Measurements from ENCODE around the gene DGKG. TPM values are rescaled to one million over a fixed set of nuclear protein-coding genes. Genes with fewer than 3 reads are reported as not detected.

DGKG gene
- total and polyA plus RNA-seq, 4 donors: 0.84 to 7.8 (median 1.7) TPM

DNA sequence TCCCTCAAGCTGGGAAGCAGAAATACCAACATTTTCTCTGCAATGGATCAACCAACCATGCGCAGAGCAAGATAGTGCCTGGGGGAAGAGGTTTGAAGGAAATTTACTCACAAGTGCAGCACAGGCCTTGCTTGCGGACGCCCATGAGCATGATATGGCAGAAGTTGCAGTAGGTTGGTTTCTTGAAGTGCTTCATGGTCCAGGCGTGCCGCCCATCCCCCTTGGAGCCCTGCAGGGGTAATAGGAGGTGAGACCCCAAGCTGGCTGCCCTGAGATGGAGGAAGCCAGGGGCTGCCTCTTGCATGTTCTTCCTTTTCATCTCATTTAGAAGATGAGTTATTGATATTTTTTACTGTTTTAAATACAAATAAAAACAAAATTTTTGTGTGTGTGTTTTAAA, 86.6 kb downstream of the DGKG start:
- 96% methylated on average over 5 of the region's 5 CpGs for WGBS
- Histone ChIP-seq H3K9ac (ENCODE audit: low read depth in 1 of 2, low read length in 2 of 2) (no peak overlapping the region), H3K4me3 (ENCODE audit: low read depth in 1 of 3, low read length in 3 of 3) (no peak overlapping the region), H3K9me3 (ENCODE audit: control insufficient read depth in 4 of 4, low read length in 3 of 4) (no peaks in the 10 kb centered on the region), H3K27me3 (ENCODE audit: control insufficient read depth in 4 of 4, insufficient read depth in 4 of 4, low read length in 3 of 4) (peaks cover 0 to 6% (median 0%) of the 10 kb centered on the region in 4 donors), H3K27ac (ENCODE audit: low read depth in 1 of 2, low read length in 2 of 2) (no peak overlapping the region), H3K4me1 (ENCODE audit: control insufficient read depth in 4 of 4, insufficient read depth in 4 of 4, low read length in 3 of 4) (no peaks in the 10 kb centered on the region), H3K36me3 (ENCODE audit: control insufficient read depth in 4 of 4, insufficient read depth in 3 of 4, low read depth in 1 of 4, low read length in 3 of 4) (no peaks in the 10 kb centered on the region)
- DNase-seq (ENCODE audit: low spot score): no peak
- no peak for TF ChIP-seq JUND (IDR thresholded peaks at IDR 0.05)

DNA sequence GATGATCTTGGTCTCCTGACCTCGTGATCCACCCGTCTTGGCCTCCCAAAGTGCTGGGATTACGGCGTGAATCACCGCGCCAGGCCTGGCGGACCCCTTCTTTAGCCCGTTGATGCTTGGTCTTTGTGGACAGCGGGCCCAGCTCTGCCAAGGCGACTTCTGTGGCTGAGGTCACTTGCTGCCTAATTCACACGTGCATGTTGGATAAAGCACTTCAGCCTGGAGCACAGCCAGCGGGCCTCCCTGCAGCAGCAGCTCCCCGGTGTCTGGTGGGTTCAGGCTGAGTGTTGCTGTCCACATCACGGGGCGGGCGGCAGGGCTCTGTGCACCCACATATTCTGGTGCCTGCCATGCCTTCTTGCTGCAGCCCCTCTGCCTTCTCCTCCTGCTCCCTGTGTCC, 88.4 kb downstream of the DGKG start:
- no peak for DNase-seq (ENCODE audit: low spot score)
- no peaks in the 10 kb centered on the region for H3K9me3 ChIP-seq (ENCODE audit: control insufficient read depth in 4 of 4, low read length in 3 of 4)
- H3K27me3 ChIP-seq (ENCODE audit: control insufficient read depth in 4 of 4, insufficient read depth in 4 of 4, low read length in 3 of 4): peaks cover 0 to 2% (median 0%) of the 10 kb centered on the region in 4 donors
- no peaks in the 10 kb centered on the region for H3K36me3 ChIP-seq (ENCODE audit: control insufficient read depth in 4 of 4, insufficient read depth in 3 of 4, low read depth in 1 of 4, low read length in 3 of 4)
- TF ChIP-seq FOXA2 (IDR thresholded peaks at IDR 0.05) (no peak), NR2F2 (IDR thresholded peaks at IDR 0.05) (no peak), SP1 (IDR thresholded peaks at IDR 0.05) (no peak), FOXA1 (IDR thresholded peaks at IDR 0.05) (no peak), JUND (IDR thresholded peaks at IDR 0.05) (no peak), GABPA (IDR thresholded peaks at IDR 0.05 in 1 of 2, conservative IDR thresholded peaks at IDR 0.05 in 1 of 2) (no peak), RAD21 (IDR thresholded peaks at IDR 0.05) (no peak), EGR1 (IDR thresholded peaks at IDR 0.05; ENCODE audit: low read depth in 2 of 2) (no peak)
- TF ChIP-seq, protein P1, sequence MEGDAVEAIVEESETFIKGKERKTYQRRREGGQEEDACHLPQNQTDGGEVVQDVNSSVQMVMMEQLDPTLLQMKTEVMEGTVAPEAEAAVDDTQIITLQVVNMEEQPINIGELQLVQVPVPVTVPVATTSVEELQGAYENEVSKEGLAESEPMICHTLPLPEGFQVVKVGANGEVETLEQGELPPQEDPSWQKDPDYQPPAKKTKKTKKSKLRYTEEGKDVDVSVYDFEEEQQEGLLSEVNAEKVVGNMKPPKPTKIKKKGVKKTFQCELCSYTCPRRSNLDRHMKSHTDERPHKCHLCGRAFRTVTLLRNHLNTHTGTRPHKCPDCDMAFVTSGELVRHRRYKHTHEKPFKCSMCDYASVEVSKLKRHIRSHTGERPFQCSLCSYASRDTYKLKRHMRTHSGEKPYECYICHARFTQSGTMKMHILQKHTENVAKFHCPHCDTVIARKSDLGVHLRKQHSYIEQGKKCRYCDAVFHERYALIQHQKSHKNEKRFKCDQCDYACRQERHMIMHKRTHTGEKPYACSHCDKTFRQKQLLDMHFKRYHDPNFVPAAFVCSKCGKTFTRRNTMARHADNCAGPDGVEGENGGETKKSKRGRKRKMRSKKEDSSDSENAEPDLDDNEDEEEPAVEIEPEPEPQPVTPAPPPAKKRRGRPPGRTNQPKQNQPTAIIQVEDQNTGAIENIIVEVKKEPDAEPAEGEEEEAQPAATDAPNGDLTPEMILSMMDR (IDR thresholded peaks at IDR 0.05; ENCODE audit: low read depth, low read length, missing input control): no peak
- TF ChIP-seq, protein P2, sequence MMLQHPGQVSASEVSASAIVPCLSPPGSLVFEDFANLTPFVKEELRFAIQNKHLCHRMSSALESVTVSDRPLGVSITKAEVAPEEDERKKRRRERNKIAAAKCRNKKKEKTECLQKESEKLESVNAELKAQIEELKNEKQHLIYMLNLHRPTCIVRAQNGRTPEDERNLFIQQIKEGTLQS (IDR thresholded peaks at IDR 0.05): no peak
- TF ChIP-seq, protein P3, sequence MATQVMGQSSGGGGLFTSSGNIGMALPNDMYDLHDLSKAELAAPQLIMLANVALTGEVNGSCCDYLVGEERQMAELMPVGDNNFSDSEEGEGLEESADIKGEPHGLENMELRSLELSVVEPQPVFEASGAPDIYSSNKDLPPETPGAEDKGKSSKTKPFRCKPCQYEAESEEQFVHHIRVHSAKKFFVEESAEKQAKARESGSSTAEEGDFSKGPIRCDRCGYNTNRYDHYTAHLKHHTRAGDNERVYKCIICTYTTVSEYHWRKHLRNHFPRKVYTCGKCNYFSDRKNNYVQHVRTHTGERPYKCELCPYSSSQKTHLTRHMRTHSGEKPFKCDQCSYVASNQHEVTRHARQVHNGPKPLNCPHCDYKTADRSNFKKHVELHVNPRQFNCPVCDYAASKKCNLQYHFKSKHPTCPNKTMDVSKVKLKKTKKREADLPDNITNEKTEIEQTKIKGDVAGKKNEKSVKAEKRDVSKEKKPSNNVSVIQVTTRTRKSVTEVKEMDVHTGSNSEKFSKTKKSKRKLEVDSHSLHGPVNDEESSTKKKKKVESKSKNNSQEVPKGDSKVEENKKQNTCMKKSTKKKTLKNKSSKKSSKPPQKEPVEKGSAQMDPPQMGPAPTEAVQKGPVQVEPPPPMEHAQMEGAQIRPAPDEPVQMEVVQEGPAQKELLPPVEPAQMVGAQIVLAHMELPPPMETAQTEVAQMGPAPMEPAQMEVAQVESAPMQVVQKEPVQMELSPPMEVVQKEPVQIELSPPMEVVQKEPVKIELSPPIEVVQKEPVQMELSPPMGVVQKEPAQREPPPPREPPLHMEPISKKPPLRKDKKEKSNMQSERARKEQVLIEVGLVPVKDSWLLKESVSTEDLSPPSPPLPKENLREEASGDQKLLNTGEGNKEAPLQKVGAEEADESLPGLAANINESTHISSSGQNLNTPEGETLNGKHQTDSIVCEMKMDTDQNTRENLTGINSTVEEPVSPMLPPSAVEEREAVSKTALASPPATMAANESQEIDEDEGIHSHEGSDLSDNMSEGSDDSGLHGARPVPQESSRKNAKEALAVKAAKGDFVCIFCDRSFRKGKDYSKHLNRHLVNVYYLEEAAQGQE (IDR thresholded peaks at IDR 0.05): no peak
- TF ChIP-seq, protein P4, sequence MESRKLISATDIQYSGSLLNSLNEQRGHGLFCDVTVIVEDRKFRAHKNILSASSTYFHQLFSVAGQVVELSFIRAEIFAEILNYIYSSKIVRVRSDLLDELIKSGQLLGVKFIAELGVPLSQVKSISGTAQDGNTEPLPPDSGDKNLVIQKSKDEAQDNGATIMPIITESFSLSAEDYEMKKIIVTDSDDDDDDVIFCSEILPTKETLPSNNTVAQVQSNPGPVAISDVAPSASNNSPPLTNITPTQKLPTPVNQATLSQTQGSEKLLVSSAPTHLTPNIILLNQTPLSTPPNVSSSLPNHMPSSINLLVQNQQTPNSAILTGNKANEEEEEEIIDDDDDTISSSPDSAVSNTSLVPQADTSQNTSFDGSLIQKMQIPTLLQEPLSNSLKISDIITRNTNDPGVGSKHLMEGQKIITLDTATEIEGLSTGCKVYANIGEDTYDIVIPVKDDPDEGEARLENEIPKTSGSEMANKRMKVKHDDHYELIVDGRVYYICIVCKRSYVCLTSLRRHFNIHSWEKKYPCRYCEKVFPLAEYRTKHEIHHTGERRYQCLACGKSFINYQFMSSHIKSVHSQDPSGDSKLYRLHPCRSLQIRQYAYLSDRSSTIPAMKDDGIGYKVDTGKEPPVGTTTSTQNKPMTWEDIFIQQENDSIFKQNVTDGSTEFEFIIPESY (IDR thresholded peaks at IDR 0.05): no peak
- no peak overlapping the region for H3K27ac ChIP-seq (ENCODE audit: low read depth in 1 of 2, low read length in 2 of 2)
- WGBS: 84% methylated on average over 16 of the region's 16 CpGs
- H3K9ac ChIP-seq (ENCODE audit: low read depth in 1 of 2, low read length in 2 of 2): no peak overlapping the region
- no peak overlapping the region for H3K4me3 ChIP-seq (ENCODE audit: low read depth in 1 of 3, low read length in 3 of 3)
- H3K4me1 ChIP-seq (ENCODE audit: control insufficient read depth in 4 of 4, insufficient read depth in 4 of 4, low read length in 3 of 4): no peaks in the 10 kb centered on the region

All from liver (tissue), 9 donors.